Measurements from ENCODE around the gene OR10A2.

- no peak for TF ChIP-seq CTCF (IDR thresholded peaks at IDR 0.05)
- no peak for TF ChIP-seq POLR2A (IDR thresholded peaks at IDR 0.05)
These were observed 21.2 kb upstream of the OR10A2 start for GRCh38 chr11:6841694-6842093.

Measured in uterus (tissue), 2 donors.